CD4-positive, alpha-beta T cell (primary cell): Measurements from ENCODE around the gene TXNDC5. TPM values are rescaled to one million over a fixed set of nuclear protein-coding genes. Genes with fewer than 3 reads are reported as not detected.
A peak's percentile ranks its signal among the peaks of the same experiment; 100 is the strongest.

Source experiments
- ATAC-seq: fragments of 200-7000 bp; cut with Tn5 transposase; one replicate; pipeline ENCODE4 v1.10.0; 2022; ENCODE audit warnings: mild to moderate bottlenecking; ENCODE audit not compliant: poor library complexity
- CTCF ChIA-PET: fragments of 350-600 bp; sonication (Branson Sonifier 250); formaldehyde crosslinking; loops from one replicate; lab custom pipeline; 2021; ENCODE audit warnings: antibody characterized with exemption, inconsistent platforms; lab: Charles Lee
- POLR2A ChIA-PET: fragments of 350-600 bp; sonication (Branson Sonifier 250); formaldehyde crosslinking; loops from one replicate; lab custom pipeline; 2021; ENCODE audit warnings: antibody characterized with exemption, inconsistent platforms; lab: Charles Lee
- DNase-seq, 14 experiments: peaks; one replicate each; pipeline ENCODE4 v3.0.0-alpha.2; 2013 to 2020; ENCODE audit warnings: mixed read lengths in 2 of 14
- H3K27ac ChIP-seq, 2 donors: one replicate each; pipeline versions ENCODE4 v1.5.1 to v1.7.0; 2013; ENCODE audit warnings: low read length in 2 of 2, low read depth in 1 of 2, mild to moderate bottlenecking in 1 of 2
- H3K27me3 ChIP-seq, 2 experiments: 1 replicate in 1 of 2; 2 replicates in 1 of 2; pipeline versions ENCODE4 v1.6.1 to v1.7.0; 2013; ENCODE audit warnings: low read length in 2 of 2, control low read depth in 1 of 2, mild to moderate bottlenecking in 1 of 2, moderate library complexity in 1 of 2; ENCODE audit not compliant: insufficient read depth in 2 of 2, control insufficient read depth in 1 of 2
- H3K36me3 ChIP-seq: one replicate; pipeline ENCODE4 v1.6.1; 2013; ENCODE audit warnings: low read length, control low read depth; ENCODE audit not compliant: insufficient read depth
- H3K4me1 ChIP-seq: one replicate; pipeline ENCODE4 v1.6.1; 2013; ENCODE audit warnings: low read length, control low read depth; ENCODE audit not compliant: insufficient read depth
- H3K4me3 ChIP-seq: one replicate; pipeline ENCODE4 v1.5.1; 2013; ENCODE audit warnings: mild to moderate bottlenecking, low read length, moderate library complexity
- H3K9me3 ChIP-seq, 2 experiments: 1 replicate in 1 of 2; 2 replicates in 1 of 2; pipeline versions ENCODE4 v1.6.1 to v1.7.0; 2013; ENCODE audit warnings: low read length in 2 of 2, mild to moderate bottlenecking in 2 of 2, control low read depth in 1 of 2, moderate library complexity in 1 of 2; ENCODE audit not compliant: control insufficient read depth in 1 of 2, insufficient read depth in 1 of 2
- H3K27ac Mint-ChIP-seq: one replicate; pipeline ENCODE4 v1.8.0; 2020; ENCODE audit warnings: mixed read lengths
- H3K27me3 Mint-ChIP-seq: one replicate; pipeline ENCODE4 v1.8.0; 2021; ENCODE audit warnings: mixed read lengths
- H3K36me3 Mint-ChIP-seq: one replicate; pipeline ENCODE4 v1.8.0; 2021; ENCODE audit warnings: low read depth, mixed read lengths
- H3K4me1 Mint-ChIP-seq: one replicate; pipeline ENCODE4 v1.8.0; 2021; ENCODE audit warnings: low read depth, mixed read lengths
- H3K4me3 Mint-ChIP-seq: one replicate; pipeline ENCODE4 v1.8.0; 2020; ENCODE audit warnings: mild to moderate bottlenecking, mixed read lengths
- H3K9me3 Mint-ChIP-seq: one replicate; pipeline ENCODE4 v1.8.0; 2020; ENCODE audit warnings: mixed read lengths
- intact Hi-C, 2 experiments: fragments of 100-400 bp; cut with DNase I in 1 of 2; cut with micrococcal nuclease in 1 of 2; formaldehyde crosslinking; loops; one replicate each; pipeline versions ENCODE4 v1.15.1 to v1.9.0; 2023 to 2025; cut with DNase I, micrococcal nuclease
- polyA plus RNA-seq, 2 donors: library from polyadenylated mRNA; unstranded; fragments of 120-200 nt; gene quantifications; one replicate each; pipeline ENCODE4 v1.2.1, GENCODE V29; 2013
- total RNA-seq, 174 experiments: library from RNA in 2 of 174; stranded (reverse) in 2 of 174; gene quantifications; one replicate each; pipeline ENCODE4 v1.2.3 and lab custom pipeline; 2021 to 2026
- TF ChIP-seq, protein P1 (sequence below): fragments of 200-600 bp; IDR thresholded peaks from one replicate; pipeline ENCODE4 v1.8.0; 2022; ENCODE audit warnings: antibody characterized with exemption, mild to moderate bottlenecking

TXNDC5 gene
- total RNA-seq (1 to 10 TPM; 4.2 to 7.8 TPM), total RNA-seq (lab: John Stamatoyannopoulos, UW) (0 to 10.6 (median 1.2) reads per million in 172 experiments)
- polyA plus RNA-seq (2013, experiment 1 of 2) = 21.8 TPM
- 18.3 TPM for polyA plus RNA-seq (2013, experiment 2 of 2)

DNA sequence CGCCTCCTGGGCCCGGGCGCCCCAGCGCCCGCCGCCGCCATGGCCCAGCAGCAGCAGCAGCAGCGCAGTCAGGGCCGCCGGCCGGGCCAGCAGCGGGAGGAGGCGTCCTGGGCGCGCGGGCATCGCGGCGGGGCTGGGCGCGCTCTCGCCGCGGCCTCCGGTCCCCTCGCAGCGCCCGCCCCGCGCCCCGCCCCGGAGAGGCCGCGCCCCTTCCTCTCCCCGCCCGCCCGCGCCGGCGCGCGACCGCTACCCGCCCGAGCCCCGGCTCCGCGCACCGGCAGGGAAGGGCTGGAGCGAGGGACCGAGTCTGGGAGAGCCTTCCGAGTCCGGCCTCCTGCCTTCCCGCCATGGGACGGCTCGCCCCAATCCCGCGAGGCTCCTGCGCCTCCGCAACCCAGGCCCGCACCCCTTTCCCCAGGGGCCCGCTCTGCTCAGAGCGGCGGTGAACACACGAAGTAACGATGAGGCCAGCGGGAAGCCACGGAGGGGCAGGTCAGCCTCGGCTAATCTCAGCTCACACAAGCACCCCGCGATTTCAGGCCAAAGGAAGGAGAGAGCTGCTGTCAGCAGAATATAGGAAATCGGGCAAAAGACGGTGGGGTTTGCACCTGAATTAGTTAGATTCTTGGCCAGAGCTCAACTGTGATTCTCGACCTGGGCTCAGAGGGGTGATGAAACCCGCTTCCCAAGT, at the start of gene TXNDC5:
Gene TXNDC5 (minus strand): TSS at position 135 of the 691 bp plus-strand sequence. CDS start 12 bp downstream, at position 123.
- H3K4me1 ChIP-seq = peaks cover 16% of the 10 kb centered on the region
- DNase-seq (peak; percentile 32 to 82 (median 66)), ATAC-seq (peak; percentile 85)
- intact Hi-C loops = loop anchor here in 1 of 2 experiments (2.0 to 10.0 kb wide), 5 partner anchors 156 to 527 kb away; partner anchors contain the start of genes CAGE1, EEF1E1, RIOK1 and SLC35B3
- Mint-ChIP-seq H3K4me1 (no peaks in the 10 kb centered on the region), H3K27me3 (no peaks in the 10 kb centered on the region), H3K9me3 (no peaks in the 10 kb centered on the region), H3K4me3 (peak within 1 kb of the TSS; percentile 84), H3K36me3 (no peaks in the 10 kb centered on the region), H3K27ac (no peak within 1 kb of the TSS)
- TF ChIP-seq, protein P1, sequence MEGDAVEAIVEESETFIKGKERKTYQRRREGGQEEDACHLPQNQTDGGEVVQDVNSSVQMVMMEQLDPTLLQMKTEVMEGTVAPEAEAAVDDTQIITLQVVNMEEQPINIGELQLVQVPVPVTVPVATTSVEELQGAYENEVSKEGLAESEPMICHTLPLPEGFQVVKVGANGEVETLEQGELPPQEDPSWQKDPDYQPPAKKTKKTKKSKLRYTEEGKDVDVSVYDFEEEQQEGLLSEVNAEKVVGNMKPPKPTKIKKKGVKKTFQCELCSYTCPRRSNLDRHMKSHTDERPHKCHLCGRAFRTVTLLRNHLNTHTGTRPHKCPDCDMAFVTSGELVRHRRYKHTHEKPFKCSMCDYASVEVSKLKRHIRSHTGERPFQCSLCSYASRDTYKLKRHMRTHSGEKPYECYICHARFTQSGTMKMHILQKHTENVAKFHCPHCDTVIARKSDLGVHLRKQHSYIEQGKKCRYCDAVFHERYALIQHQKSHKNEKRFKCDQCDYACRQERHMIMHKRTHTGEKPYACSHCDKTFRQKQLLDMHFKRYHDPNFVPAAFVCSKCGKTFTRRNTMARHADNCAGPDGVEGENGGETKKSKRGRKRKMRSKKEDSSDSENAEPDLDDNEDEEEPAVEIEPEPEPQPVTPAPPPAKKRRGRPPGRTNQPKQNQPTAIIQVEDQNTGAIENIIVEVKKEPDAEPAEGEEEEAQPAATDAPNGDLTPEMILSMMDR = no peak
- H3K27me3 ChIP-seq = peaks cover 0 to 2% of the 10 kb centered on the region in 2 experiments
- no peak within 1 kb of the TSS for H3K27ac ChIP-seq
- H3K36me3 ChIP-seq = no peaks in the 10 kb centered on the region
- no peaks in the 10 kb centered on the region for H3K9me3 ChIP-seq
- ChIA-PET CTCF (no interaction called here), POLR2A (interaction anchor here (1.0 kb wide), 1 partner anchor 154 kb away, joined by 3 read pairs; no protein-coding TSS in a partner anchor)
- peak within 1 kb of the TSS; percentile 77 for H3K4me3 ChIP-seq

DNA sequence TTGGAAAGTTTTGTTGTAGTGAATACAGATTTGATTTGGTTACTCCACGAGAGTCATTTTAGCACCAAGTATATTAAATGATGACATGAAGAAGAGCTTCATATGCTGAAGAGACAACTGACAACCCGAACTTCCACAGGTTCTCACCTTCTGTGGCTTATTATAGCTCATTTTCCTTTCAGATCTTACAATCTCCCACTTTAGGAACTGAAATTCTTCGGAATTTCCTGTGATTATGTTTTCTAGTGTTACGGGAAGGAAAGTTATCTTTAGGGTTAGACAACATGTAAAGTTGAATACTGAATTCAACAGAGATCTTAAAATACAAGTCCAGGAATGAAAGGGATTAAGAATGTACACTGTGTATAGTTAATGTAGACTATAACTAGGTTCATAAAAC, 49.6 kb upstream of the TXNDC5 start:
- H3K27me3 ChIP-seq = no peaks in the 10 kb centered on the region
- ATAC-seq (no peak), DNase-seq (no peak)
- ChIA-PET CTCF (no interaction called here), POLR2A (no interaction called here)
- H3K4me3 ChIP-seq = no peak overlapping the region
- no peak overlapping the region for H3K27ac ChIP-seq
- Mint-ChIP-seq H3K4me3 (no peak overlapping the region), H3K4me1 (no peaks in the 10 kb centered on the region), H3K27ac (no peak overlapping the region), H3K36me3 (no peaks in the 10 kb centered on the region), H3K9me3 (no peaks in the 10 kb centered on the region), H3K27me3 (no peaks in the 10 kb centered on the region)
- H3K36me3 ChIP-seq = no peaks in the 10 kb centered on the region
- no peaks in the 10 kb centered on the region for H3K9me3 ChIP-seq
- intact Hi-C loops = no loop called here
- no peaks in the 10 kb centered on the region for H3K4me1 ChIP-seq
- TF ChIP-seq, protein P1 = no peak

DNA sequence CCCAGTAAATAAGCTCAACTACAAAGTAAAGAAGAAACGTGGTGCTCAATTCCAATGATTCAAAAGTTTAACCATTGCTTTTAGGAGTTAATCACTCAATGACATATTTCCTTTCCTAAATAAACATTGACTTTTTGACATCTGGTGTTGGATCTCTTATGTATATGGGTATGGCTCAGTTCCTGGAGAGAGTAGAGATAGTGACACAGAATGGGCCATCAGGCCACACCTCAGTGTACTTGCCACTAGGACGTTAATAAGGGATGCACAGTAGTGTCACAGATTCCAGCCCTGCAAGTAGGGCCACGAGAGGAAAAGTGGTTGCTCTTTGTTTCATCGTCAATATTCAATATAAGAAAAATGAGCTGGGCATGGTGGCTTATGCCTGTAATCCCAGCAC, 48.9 kb upstream of the TXNDC5 start:
- Mint-ChIP-seq H3K9me3 (no peaks in the 10 kb centered on the region), H3K4me3 (no peak overlapping the region), H3K36me3 (no peaks in the 10 kb centered on the region), H3K4me1 (no peaks in the 10 kb centered on the region), H3K27me3 (no peaks in the 10 kb centered on the region), H3K27ac (no peak overlapping the region)
- TF ChIP-seq, protein P1 = no peak
- ATAC-seq = no peak
- CTCF ChIA-PET = interaction anchor here (0.7 kb wide), 1 partner anchor 11 kb away, joined by 3 read pairs; no protein-coding TSS in a partner anchor
- POLR2A ChIA-PET = no interaction called here
- intact Hi-C loops = no loop called here
- Histone ChIP-seq H3K27me3 (no peaks in the 10 kb centered on the region), H3K4me3 (no peak overlapping the region), H3K27ac (no peak overlapping the region), H3K36me3 (no peaks in the 10 kb centered on the region), H3K9me3 (no peaks in the 10 kb centered on the region), H3K4me1 (no peaks in the 10 kb centered on the region)
- no peak for DNase-seq
